SK-N-SH treated with all-trans-retinoic acid at 6 μM for 48 hours (cell line): ENCODE measurements around the gene MMUT.
"Not testable (repeated sequence)": the region's sequence is repeated elsewhere in the genome, so short reads cannot be mapped to it uniquely, and the experiment has no call there.

ENCODE experiments used
- ATAC-seq: fragments of 200-7000 bp; cut with Tn5 transposase; 3 replicates; pipeline ENCODE4 v1.9.1; 2020; ENCODE audit warnings: mild to moderate bottlenecking, moderate library complexity
- ARNTL ChIP-seq: fragments of 450-650 bp; formaldehyde crosslinking; IDR thresholded peaks from 2 replicates; pipeline ENCODE4 v1.5.0; 2020; ENCODE audit warnings: low read depth, mild to moderate bottlenecking, moderate library complexity, borderline replicate concordance
- BACH2 ChIP-seq: fragments of 250-450 bp; sonication (Bioruptor Pico); IDR thresholded peaks from 2 replicates; pipeline ENCODE4 v1.9.0; 2021; ENCODE audit warnings: mild to moderate bottlenecking, borderline replicate concordance
- CSDC2 ChIP-seq: fragments of 250-450 bp; sonication (Bioruptor Pico); IDR thresholded peaks from 2 replicates; pipeline ENCODE4 v1.5.0; 2020; ENCODE audit warnings: mild to moderate bottlenecking, moderate library complexity
- CSRNP3 ChIP-seq: fragments of 250-450 bp; sonication (Bioruptor Pico); IDR thresholded peaks from 2 replicates; pipeline ENCODE4 v1.5.1; 2021; ENCODE audit warnings: mild to moderate bottlenecking, moderate library complexity
- ESRRG ChIP-seq: fragments of 250-450 bp; sonication (Bioruptor Pico); IDR thresholded peaks from 2 replicates; pipeline ENCODE4 v1.6.1; 2021; ENCODE audit warnings: mild to moderate bottlenecking
- GLIS3 ChIP-seq: fragments of 250-450 bp; sonication (Bioruptor Pico); IDR thresholded peaks from 2 replicates; pipeline ENCODE4 v1.5.0; 2020; ENCODE audit warnings: mild to moderate bottlenecking, moderate library complexity
- ISL1 ChIP-seq: fragments of 250-450 bp; sonication (Bioruptor Pico); IDR thresholded peaks from 2 replicates; pipeline ENCODE4 v2.1.2; 2022; ENCODE audit warnings: mild to moderate bottlenecking, moderate library complexity
- OSR1 ChIP-seq: fragments of 250-450 bp; sonication (Bioruptor Pico); IDR thresholded peaks from 2 replicates; pipeline ENCODE4 v1.8.0; 2022; ENCODE audit warnings: moderate library complexity, mild to moderate bottlenecking, inconsistent platforms
- PATZ1 ChIP-seq: fragments of 250-450 bp; sonication (Bioruptor Pico); IDR thresholded peaks from 2 replicates; pipeline ENCODE4 v1.8.0; 2020; ENCODE audit warnings: mild to moderate bottlenecking, moderate library complexity, borderline replicate concordance
- POU6F1 ChIP-seq: fragments of 250-450 bp; sonication (Bioruptor Pico); IDR thresholded peaks from 2 replicates; pipeline ENCODE4 v1.8.0; 2021; ENCODE audit warnings: low read depth, mild to moderate bottlenecking, moderate library complexity, borderline replicate concordance
- PPARA ChIP-seq: fragments of 250-450 bp; sonication (Bioruptor Pico); IDR thresholded peaks from 2 replicates; pipeline ENCODE4 v1.5.0; 2020; ENCODE audit warnings: mild to moderate bottlenecking, borderline replicate concordance
- RARB ChIP-seq: fragments of 250-450 bp; sonication (Bioruptor Pico); IDR thresholded peaks from 2 replicates; pipeline ENCODE4 v1.8.0; 2021; ENCODE audit warnings: mild to moderate bottlenecking, moderate library complexity
- SNAI2 ChIP-seq: fragments of 250-450 bp; sonication (Bioruptor Pico); IDR thresholded peaks from 2 replicates; pipeline ENCODE4 v1.5.0; 2020; ENCODE audit warnings: mild to moderate bottlenecking, moderate library complexity
- TCF4 ChIP-seq: fragments of 250-450 bp; sonication (Bioruptor Pico); IDR thresholded peaks from 2 replicates; pipeline ENCODE4 v1.8.0; 2021; ENCODE audit warnings: mild to moderate bottlenecking, moderate library complexity, borderline replicate concordance
- TOX ChIP-seq: fragments of 250-450 bp; sonication (Bioruptor Pico); IDR thresholded peaks from 2 replicates; pipeline ENCODE4 v1.8.0; 2021; ENCODE audit warnings: mild to moderate bottlenecking, moderate library complexity, borderline replicate concordance
- TSHZ2 ChIP-seq: fragments of 250-450 bp; sonication (Bioruptor Pico); IDR thresholded peaks from 2 replicates; pipeline ENCODE4 v1.5.0; 2020; ENCODE audit warnings: mild to moderate bottlenecking, moderate library complexity
- ZC3H10 ChIP-seq: fragments of 250-450 bp; sonication (Bioruptor Pico); IDR thresholded peaks from 2 replicates; pipeline ENCODE4 v1.5.1; 2021; ENCODE audit warnings: mild to moderate bottlenecking, moderate library complexity
- ZFP3 ChIP-seq: fragments of 250-450 bp; sonication (Bioruptor Pico); IDR thresholded peaks from 2 replicates; pipeline ENCODE4 v1.5.0; 2020; ENCODE audit warnings: mild to moderate bottlenecking, moderate library complexity
- ZFP30 ChIP-seq: fragments of 450-650 bp; formaldehyde crosslinking; IDR thresholded peaks from 2 replicates; pipeline ENCODE4 v1.5.0; 2022; ENCODE audit warnings: mild to moderate bottlenecking, moderate library complexity
- ZNF565 ChIP-seq: fragments of 450-650 bp; formaldehyde crosslinking; conservative IDR thresholded peaks from 2 replicates; pipeline ENCODE4 v1.5.0; 2020; ENCODE audit warnings: low read depth, mild to moderate bottlenecking, moderate library complexity
- ZNF70 ChIP-seq: fragments of 450-650 bp; formaldehyde crosslinking; IDR thresholded peaks from 2 replicates; pipeline ENCODE4 v1.5.0; 2020; ENCODE audit warnings: mild to moderate bottlenecking, moderate library complexity
- ZNF8 ChIP-seq: fragments of 450-650 bp; formaldehyde crosslinking; IDR thresholded peaks from 2 replicates; pipeline ENCODE4 v1.5.0; 2020; ENCODE audit warnings: mild to moderate bottlenecking, moderate library complexity

The MMUT gene

GRCh38 chr6:49406250-49406970 lies 56.6 kb downstream of the MMUT start:
- TF ChIP-seq CSDC2 (CRISPR knock-in tag) = no peak
- no peak for TF ChIP-seq OSR1
- no peak for TF ChIP-seq BACH2
- no peak for TF ChIP-seq ZNF565 (CRISPR knock-in tag)
- no peak for TF ChIP-seq ZC3H10 (CRISPR knock-in tag)
- TF ChIP-seq POU6F1 (CRISPR knock-in tag) = no peak
- TF ChIP-seq SNAI2 (CRISPR knock-in tag) = no peak
- no peak for TF ChIP-seq PPARA (CRISPR knock-in tag)
- TF ChIP-seq TCF4 = no peak
- no peak for TF ChIP-seq ZNF70 (CRISPR knock-in tag)
- no peak for TF ChIP-seq RARB
- no peak for TF ChIP-seq ESRRG
- no peak for ATAC-seq

GRCh38 chr6:49401063-49401462 lies 62.0 kb downstream of the MMUT start:
- TF ChIP-seq ZNF8 (CRISPR knock-in tag) (no peak), TOX (no peak), ARNTL (CRISPR knock-in tag) (no peak), RARB (no peak), CSDC2 (CRISPR knock-in tag) (no peak), ZFP3 (CRISPR knock-in tag) (no peak), CSRNP3 (CRISPR knock-in tag) (no peak), ISL1 (CRISPR knock-in tag) (no peak), TSHZ2 (CRISPR knock-in tag) (no peak), ZFP30 (CRISPR knock-in tag) (no peak), PPARA (CRISPR knock-in tag) (no peak)
- no peak for ATAC-seq

- ATAC-seq = not testable (repeated sequence)
Measured at GRCh38 chr6:49386667-49387508, 76.2 kb downstream of the MMUT start.

- ATAC-seq = no peak
- TF ChIP-seq ZNF565 (CRISPR knock-in tag) (no peak), CSDC2 (CRISPR knock-in tag) (no peak), GLIS3 (CRISPR knock-in tag) (no peak), CSRNP3 (CRISPR knock-in tag) (no peak), TSHZ2 (CRISPR knock-in tag) (no peak), ZC3H10 (CRISPR knock-in tag) (no peak), ISL1 (CRISPR knock-in tag) (no peak), SNAI2 (CRISPR knock-in tag) (no peak), TOX (no peak), PATZ1 (CRISPR knock-in tag) (no peak), ESRRG (no peak)
Measured at GRCh38 chr6:49384904-49385303, 78.1 kb downstream of the MMUT start.
